BJ (cell line): ENCODE results near the gene MEDAG. TPM values are rescaled to one million over a fixed set of nuclear protein-coding genes. Genes with fewer than 3 reads are reported as not detected.
A peak's percentile ranks its signal among the peaks of the same experiment; 100 is the strongest.

Experiments
- CTCF ChIA-PET: fragments of 350-600 bp; formaldehyde crosslinking; extraction: SDS; loops from one replicate; lab custom pipeline; 2021; ENCODE audit warnings: antibody characterized with exemption, inconsistent platforms; lab: Yijun Ruan, JAX
- POLR2A ChIA-PET: fragments of 300-600 bp; sonication (Branson Sonifier 250); formaldehyde crosslinking; extraction: SDS; loops from one replicate; lab custom pipeline; 2021; ENCODE audit warnings: antibody characterized with exemption; lab: Charles Lee
- DNase-seq: peaks from one replicate; pipeline ENCODE4 v3.0.0-alpha.2; 2011; ENCODE audit warnings: low read depth
- H3K27me3 ChIP-seq: 2 replicates; pipeline ENCODE4 v1.6.0; 2011; ENCODE audit warnings: low read length; ENCODE audit not compliant: control insufficient read depth, insufficient read depth
- H3K36me3 ChIP-seq: 2 replicates; pipeline ENCODE4 v1.5.1; 2011; ENCODE audit warnings: low read length; ENCODE audit not compliant: control insufficient read depth, insufficient read depth
- H3K4me3 ChIP-seq: 2 replicates; pipeline ENCODE4 v1.5.1; 2011; ENCODE audit warnings: low read depth, mild to moderate bottlenecking, control low read depth, low read length
- polyA plus RNA-seq: library from polyadenylated mRNA; depleted of rRNA; stranded (reverse); fragments of >200 nt; gene quantifications from 2 replicates; pipeline ENCODE4 v1.2.3, GENCODE V29; 2011
- TF ChIP-seq, protein P1 (sequence below): IDR thresholded peaks from 2 replicates; pipeline ENCODE4 v1.5.1; 2011; ENCODE audit warnings: low read depth, mild to moderate bottlenecking, control low read depth, inconsistent platforms, low read length, moderate library complexity; ENCODE audit not compliant: insufficient read depth

The MEDAG gene
- polyA plus RNA-seq, 1 experiment: 0.87 TPM

DNA sequence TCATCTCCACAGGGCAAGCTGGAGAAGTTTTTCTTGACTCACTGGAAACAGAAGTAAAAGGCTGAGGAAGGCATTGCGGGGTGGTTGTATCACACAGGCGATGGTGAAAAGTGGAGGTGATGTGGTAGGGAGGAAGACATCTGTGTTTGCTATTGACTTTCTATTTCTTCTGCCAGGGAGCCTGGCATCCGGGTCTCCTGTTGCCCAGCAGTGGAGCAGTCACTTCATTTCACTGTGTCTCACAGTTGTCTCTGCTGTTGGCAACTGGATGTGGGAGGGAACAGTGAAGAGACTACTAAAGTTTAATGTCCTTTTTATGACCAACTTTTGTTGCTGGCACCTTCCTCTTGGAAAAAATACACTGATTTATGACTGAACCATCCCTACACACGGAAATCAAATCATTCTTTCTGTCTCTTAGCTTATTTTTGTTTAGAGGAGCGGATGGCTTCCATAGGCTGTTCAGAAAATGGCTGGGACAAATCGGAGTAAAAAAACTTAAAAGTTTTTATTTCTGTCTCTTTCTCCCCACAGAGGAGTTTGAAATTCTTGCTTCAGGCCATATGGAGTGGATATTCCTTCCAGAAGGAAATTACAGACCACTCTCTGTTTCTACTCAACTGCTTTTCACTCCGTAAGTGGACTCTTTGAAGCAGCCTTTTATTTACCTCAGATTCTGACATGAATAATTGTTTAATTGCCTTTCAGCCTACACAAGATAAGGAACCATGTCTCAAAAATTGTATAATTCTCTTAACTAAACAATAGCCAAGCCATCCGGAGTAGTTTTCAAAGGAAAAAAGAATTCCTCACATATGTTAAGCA lies 23.8 kb upstream of the MEDAG start:
- POLR2A ChIA-PET: interaction anchor here (0.6 kb wide), 1 partner anchor 9 kb away, joined by 3 read pairs; no protein-coding TSS in a partner anchor

DNA sequence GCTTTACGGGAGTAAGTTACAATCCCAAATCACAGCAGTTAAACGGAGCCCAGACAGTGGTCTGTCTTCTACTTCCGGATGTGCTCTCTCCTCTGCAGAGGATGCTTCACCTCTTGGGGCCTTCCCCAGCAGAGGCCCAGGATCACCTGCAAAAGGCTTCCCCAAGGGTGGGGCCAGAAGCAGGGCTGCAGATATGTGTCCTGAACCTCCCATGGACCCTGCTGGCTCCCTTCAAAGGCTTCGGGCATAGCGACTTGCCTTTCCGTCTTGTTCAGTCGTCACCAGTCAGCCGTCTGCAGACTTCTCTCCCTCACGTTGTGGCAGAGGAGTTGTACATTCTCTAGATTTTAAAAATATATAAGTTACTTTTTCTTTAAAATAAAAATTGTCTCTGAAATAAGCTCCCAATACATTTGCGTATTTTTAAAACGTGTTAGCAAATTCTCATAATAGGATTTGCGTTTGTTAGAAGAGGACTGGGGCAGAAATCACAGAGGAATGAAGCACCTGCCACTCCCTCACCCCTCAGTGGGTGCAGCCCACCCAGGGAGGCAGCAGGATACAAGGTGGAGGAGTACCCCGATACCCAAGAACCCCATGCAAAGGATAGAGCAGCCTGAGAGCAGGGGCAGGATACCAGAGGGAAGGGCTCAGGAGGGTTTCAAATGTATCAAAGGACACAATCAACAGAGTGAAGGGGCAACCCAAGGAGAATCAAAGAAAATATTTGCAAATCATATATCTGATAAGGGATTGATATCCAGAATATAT lies 22.9 kb upstream of the MEDAG start:
- Histone ChIP-seq H3K27me3 (no peaks in the 10 kb centered on the region), H3K36me3 (no peaks in the 10 kb centered on the region), H3K4me3 (no peak overlapping the region)
- POLR2A ChIA-PET: no interaction called here
- TF ChIP-seq, protein P1, sequence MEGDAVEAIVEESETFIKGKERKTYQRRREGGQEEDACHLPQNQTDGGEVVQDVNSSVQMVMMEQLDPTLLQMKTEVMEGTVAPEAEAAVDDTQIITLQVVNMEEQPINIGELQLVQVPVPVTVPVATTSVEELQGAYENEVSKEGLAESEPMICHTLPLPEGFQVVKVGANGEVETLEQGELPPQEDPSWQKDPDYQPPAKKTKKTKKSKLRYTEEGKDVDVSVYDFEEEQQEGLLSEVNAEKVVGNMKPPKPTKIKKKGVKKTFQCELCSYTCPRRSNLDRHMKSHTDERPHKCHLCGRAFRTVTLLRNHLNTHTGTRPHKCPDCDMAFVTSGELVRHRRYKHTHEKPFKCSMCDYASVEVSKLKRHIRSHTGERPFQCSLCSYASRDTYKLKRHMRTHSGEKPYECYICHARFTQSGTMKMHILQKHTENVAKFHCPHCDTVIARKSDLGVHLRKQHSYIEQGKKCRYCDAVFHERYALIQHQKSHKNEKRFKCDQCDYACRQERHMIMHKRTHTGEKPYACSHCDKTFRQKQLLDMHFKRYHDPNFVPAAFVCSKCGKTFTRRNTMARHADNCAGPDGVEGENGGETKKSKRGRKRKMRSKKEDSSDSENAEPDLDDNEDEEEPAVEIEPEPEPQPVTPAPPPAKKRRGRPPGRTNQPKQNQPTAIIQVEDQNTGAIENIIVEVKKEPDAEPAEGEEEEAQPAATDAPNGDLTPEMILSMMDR: no peak
- CTCF ChIA-PET: interaction anchor here (6.3 kb wide), 1 partner anchor 10 kb away, joined by 34 read pairs; no protein-coding TSS in a partner anchor
- no peak for DNase-seq

More for the DNA sequence above, 23.8 kb upstream of the MEDAG start:
- Histone ChIP-seq H3K36me3 (no peaks in the 10 kb centered on the region), H3K27me3 (no peaks in the 10 kb centered on the region), H3K4me3 (no peak overlapping the region)
- CTCF ChIA-PET: interaction anchor here (1.6 to 6.3 kb wide), 3 partner anchors 11 to 163 kb away, joined by 3 to 34 read pairs (median 12); no protein-coding TSS in a partner anchor
- TF ChIP-seq, protein P1: no peak
- DNase-seq: no peak

DNA sequence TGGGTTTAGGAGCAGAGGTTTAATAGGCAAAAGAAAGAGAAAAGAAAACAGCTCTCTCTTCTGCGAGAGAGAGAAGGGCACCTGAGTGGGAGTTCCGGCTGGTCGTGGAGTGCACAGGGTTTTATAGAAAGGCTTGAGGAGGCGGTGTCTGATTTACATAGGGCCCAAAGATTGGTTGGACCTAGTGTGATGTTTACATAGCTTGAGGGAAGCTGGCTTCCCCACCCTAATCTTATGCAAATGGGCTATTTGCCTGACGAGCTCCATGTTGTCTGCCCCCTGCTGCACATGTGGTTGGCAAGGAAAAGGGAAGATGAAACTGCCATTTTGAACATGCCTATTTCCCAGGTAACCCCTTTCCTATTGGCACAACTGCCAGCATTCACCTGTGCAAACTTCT lies 21.5 kb upstream of the MEDAG start:
- TF ChIP-seq, protein P1: no peak
- ChIA-PET POLR2A (no interaction called here), CTCF (interaction anchor here (6.3 kb wide), 1 partner anchor 9 kb away, joined by 34 read pairs; no protein-coding TSS in a partner anchor)
- H3K36me3 ChIP-seq: no peaks in the 10 kb centered on the region
- no peak for DNase-seq
- no peaks in the 10 kb centered on the region for H3K27me3 ChIP-seq
- H3K4me3 ChIP-seq: no peak overlapping the region

DNA sequence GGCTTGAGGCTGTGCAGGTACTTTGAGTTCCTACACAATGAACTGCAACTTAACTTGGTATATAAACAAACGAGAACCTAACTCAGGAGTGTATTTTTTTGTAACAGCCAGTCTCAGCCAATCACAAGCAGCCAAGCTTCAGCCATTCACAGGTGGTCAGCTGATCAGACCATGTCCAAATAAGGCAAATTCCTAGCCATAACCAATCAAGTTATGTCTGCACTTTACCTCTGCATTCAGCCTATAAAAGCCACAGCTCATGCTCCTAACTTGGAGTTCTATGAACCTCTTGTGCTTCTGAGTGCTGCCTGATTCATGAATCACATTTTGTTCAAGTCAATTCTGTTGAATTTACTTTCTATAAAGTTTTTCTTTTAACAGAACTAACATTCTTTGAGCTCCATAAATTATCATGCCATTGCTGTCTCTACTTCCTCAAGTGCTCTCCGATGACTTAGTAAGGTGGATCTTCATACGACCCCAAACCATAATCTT lies 16.8 kb upstream of the MEDAG start:
- DNase-seq: no peak
- POLR2A ChIA-PET: no interaction called here
- CTCF ChIA-PET: no interaction called here
- TF ChIP-seq, protein P1: no peak
- H3K27me3 ChIP-seq: no peaks in the 10 kb centered on the region
- no peaks in the 10 kb centered on the region for H3K36me3 ChIP-seq
- H3K4me3 ChIP-seq: no peak overlapping the region

DNA sequence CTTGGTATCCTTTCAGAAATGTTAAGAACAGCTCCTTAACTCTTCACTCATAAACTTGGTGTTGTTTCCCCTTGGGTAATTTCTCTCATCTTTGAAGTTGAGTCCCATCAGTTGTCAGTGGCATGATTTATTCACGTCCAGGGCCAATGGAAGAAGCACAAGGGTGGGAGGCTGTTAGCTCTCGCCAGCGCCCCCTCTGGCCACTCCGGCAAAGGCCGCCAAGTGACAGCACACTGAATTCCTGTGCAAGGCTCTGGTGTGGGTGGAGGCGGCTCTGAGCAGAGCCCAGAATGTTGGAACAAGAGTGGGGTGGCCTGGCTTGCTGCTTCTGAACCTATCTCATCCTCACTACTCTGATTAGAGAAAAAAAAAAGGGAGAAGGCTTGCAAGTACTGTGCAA lies 13.1 kb upstream of the MEDAG start:
- no peak overlapping the region for H3K4me3 ChIP-seq

More for the DNA sequence above, 13.1 kb upstream of the MEDAG start:
- Histone ChIP-seq H3K27me3 (no peaks in the 10 kb centered on the region), H3K36me3 (no peaks in the 10 kb centered on the region)
- ChIA-PET POLR2A (no interaction called here), CTCF (interaction anchor here (0.7 to 3.0 kb wide), 10 partner anchors 9 to 86 kb away, joined by 3 to 34 read pairs (median 6); no protein-coding TSS in a partner anchor)
- no peak for DNase-seq
- TF ChIP-seq, protein P1: peak; percentile 70
